Neural crest cell (in vitro differentiated cells): ENCODE measurements around the gene SYNE3. TPM values are rescaled to one million over a fixed set of nuclear protein-coding genes. Genes with fewer than 3 reads are reported as not detected.

ENCODE experiments used
- DNase-seq: peaks from one replicate; pipeline ENCODE4 v3.0.0; 2021; ENCODE audit warnings: low read depth, mixed read lengths, low spot score
- H3K27ac Mint-ChIP-seq: one replicate; pipeline ENCODE4 v1.8.0; 2021; ENCODE audit warnings: mild to moderate bottlenecking, mixed read lengths; ENCODE audit not compliant: unreplicated experiment
- H3K27me3 Mint-ChIP-seq: 2 replicates; pipeline ENCODE4 v1.8.0; 2021; ENCODE audit warnings: low read depth, mild to moderate bottlenecking, mixed read lengths
- H3K36me3 Mint-ChIP-seq: 2 replicates; pipeline ENCODE4 v1.8.0; 2021; ENCODE audit warnings: low read depth, mild to moderate bottlenecking, mixed read lengths
- H3K4me1 Mint-ChIP-seq: 2 replicates; pipeline ENCODE4 v1.8.0; 2021; ENCODE audit warnings: mixed read lengths
- H3K4me3 Mint-ChIP-seq: one replicate; pipeline ENCODE4 v1.8.0; 2021; ENCODE audit warnings: mild to moderate bottlenecking, mixed read lengths
- H3K9me3 Mint-ChIP-seq: 2 replicates; pipeline ENCODE4 v1.8.0; 2021; ENCODE audit warnings: mixed read lengths
- CTCF ChIP-seq: fragments of 200-600 bp; sonication (generic); conservative IDR thresholded peaks from 2 replicates; pipeline ENCODE4 v1.5.0; 2021; ENCODE audit warnings: antibody characterized with exemption, mild to moderate bottlenecking
- total RNA-seq: library from RNA; stranded (reverse); gene quantifications from 2 replicates; pipeline ENCODE4 v1.2.1, GENCODE V29; 2021

Gene SYNE3
- total RNA-seq, 1 donor from 2014 or later: 0.82 TPM

- H3K4me3 Mint-ChIP-seq: no peak overlapping the region
- no peaks in the 10 kb centered on the region for H3K27me3 Mint-ChIP-seq
- DNase-seq: no peak
- H3K27ac Mint-ChIP-seq: no peak overlapping the region
- no peaks in the 10 kb centered on the region for H3K4me1 Mint-ChIP-seq
- no peak for TF ChIP-seq CTCF
- no peaks in the 10 kb centered on the region for H3K36me3 Mint-ChIP-seq
- no peaks in the 10 kb centered on the region for H3K9me3 Mint-ChIP-seq
Observed at GRCh38 chr14:95474941-95475340, 41.5 kb downstream of the SYNE3 start.

- no peak for TF ChIP-seq CTCF
- H3K27me3 Mint-ChIP-seq: no peaks in the 10 kb centered on the region
- DNase-seq: no peak
- no peaks in the 10 kb centered on the region for H3K4me1 Mint-ChIP-seq
- no peaks in the 10 kb centered on the region for H3K36me3 Mint-ChIP-seq
- H3K4me3 Mint-ChIP-seq: no peak overlapping the region
- no peaks in the 10 kb centered on the region for H3K9me3 Mint-ChIP-seq
- no peak overlapping the region for H3K27ac Mint-ChIP-seq
Observed at GRCh38 chr14:95474486-95474885, 42.0 kb downstream of the SYNE3 start.

DNA sequence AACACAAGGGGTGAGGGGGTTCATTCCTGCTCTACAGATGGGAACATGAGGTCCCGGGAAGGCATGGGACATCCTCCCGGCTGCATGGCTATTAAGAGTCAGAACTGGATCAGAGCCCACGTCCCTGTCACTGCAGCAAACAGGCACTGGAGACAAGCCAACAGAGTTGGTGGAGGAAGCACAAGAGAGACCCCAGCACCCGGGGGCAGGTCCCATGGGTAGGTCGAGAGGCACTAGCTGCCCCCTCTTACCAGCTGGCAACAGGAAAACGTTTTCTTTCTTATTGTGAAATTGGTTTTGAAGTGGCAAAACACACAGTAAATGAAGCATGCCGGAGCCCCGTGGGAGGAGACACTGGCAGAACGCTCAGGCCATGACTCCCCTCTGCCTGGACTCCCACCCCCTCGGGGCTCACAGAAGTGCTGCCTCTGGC is 43.6 kb downstream of the SYNE3 start:
- H3K4me3 Mint-ChIP-seq: no peak overlapping the region
- no peak for DNase-seq
- H3K4me1 Mint-ChIP-seq: no peaks in the 10 kb centered on the region
- no peaks in the 10 kb centered on the region for H3K27me3 Mint-ChIP-seq
- H3K9me3 Mint-ChIP-seq: no peaks in the 10 kb centered on the region
- H3K27ac Mint-ChIP-seq: peak overlapping the region; percentile 52
- TF ChIP-seq CTCF: no peak
- no peaks in the 10 kb centered on the region for H3K36me3 Mint-ChIP-seq

DNA sequence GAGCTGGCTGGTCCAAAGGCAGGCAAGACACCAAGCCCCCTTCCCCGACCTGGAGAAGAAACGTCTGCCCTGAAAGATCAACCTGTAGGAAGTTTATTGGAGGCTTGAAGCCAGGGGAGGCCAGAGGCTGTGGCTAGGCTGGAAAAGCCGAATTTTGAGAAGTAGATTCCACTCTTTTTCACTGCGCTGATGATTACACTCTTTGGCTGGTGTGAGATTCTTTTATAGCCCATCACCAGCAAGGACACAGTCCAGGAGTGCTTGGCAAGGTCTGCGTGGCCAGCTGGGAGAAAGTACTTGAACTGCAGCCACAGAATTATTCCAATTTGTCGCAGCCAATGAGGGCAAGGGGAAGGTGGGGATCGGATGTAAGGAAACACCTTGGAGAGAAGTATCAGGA is 45.0 kb downstream of the SYNE3 start:
- Mint-ChIP-seq H3K4me1 (no peaks in the 10 kb centered on the region), H3K9me3 (no peaks in the 10 kb centered on the region), H3K36me3 (no peaks in the 10 kb centered on the region), H3K4me3 (no peak overlapping the region), H3K27ac (peak overlapping the region; percentile 37), H3K27me3 (no peaks in the 10 kb centered on the region)
- no peak for DNase-seq
- TF ChIP-seq CTCF: no peak

DNA sequence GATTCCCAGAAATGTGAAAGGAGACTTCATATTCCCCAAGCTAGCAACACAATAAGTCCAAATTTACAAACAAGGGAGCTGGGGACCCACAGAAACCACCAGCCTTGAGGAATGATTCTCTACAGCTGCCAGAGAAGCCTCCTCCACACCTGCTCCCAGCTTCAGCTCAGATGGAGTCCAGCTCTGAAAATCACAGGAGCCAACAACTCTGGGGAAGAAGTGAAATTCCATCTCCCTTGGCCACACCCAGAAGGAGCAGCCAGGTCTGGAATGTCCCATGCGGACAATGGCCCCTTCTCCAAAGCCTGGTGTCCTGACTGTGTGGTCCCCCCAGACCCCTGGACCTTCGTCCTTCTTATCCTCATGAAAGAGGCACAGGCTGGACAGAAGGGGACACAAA is 45.4 kb downstream of the SYNE3 start:
- no peak for DNase-seq
- Mint-ChIP-seq H3K9me3 (no peaks in the 10 kb centered on the region), H3K27ac (no peak overlapping the region), H3K36me3 (no peaks in the 10 kb centered on the region), H3K4me3 (no peak overlapping the region), H3K27me3 (no peaks in the 10 kb centered on the region), H3K4me1 (no peaks in the 10 kb centered on the region)
- no peak for TF ChIP-seq CTCF

GRCh38 chr14:95469134-95469481 is 47.3 kb downstream of the SYNE3 start:
- Mint-ChIP-seq H3K27me3 (peaks cover 6% of the 10 kb centered on the region), H3K4me1 (no peaks in the 10 kb centered on the region), H3K36me3 (no peaks in the 10 kb centered on the region), H3K4me3 (no peak overlapping the region), H3K27ac (no peak overlapping the region), H3K9me3 (no peaks in the 10 kb centered on the region)
- no peak for DNase-seq
- TF ChIP-seq CTCF: no peak
